T-helper 2 cell (primary cell): ENCODE data around the gene ZNF783.

Experiments
- DNase-seq, 5 experiments: peaks; one replicate each; pipeline versions ENCODE4 v3.0.0 to v3.0.0-alpha.2; 2012 to 2022

The ZNF783 gene

GRCh38 chr7:149334219-149334618, 72.2 kb downstream of the ZNF783 start:
- no peak for DNase-seq
